HEK293 (cell line): ENCODE measurements around the gene CSPG4.
"Not testable (repeated sequence)": the region's sequence is repeated elsewhere in the genome, so short reads cannot be mapped to it uniquely, and the experiment has no call there.

ENCODE experiments used
- CTCF ChIA-PET: fragments of 350-600 bp; formaldehyde crosslinking; extraction: SDS; loops from one replicate; lab custom pipeline; 2021; ENCODE audit warnings: antibody characterized with exemption; lab: Yijun Ruan, JAX
- POLR2A ChIA-PET: fragments of 300-600 bp; formaldehyde crosslinking; extraction: SDS; loops from one replicate; lab custom pipeline; 2020; ENCODE audit warnings: antibody characterized with exemption, inconsistent platforms; lab: Yijun Ruan, JAX
- H3K27ac ChIP-seq: fragments of 200-500 bp; sonication (Bioruptor generic); 2 replicates; pipeline ENCODE4 v1.5.1; 2014; ENCODE audit warnings: low read depth, low read length, control low read depth, inconsistent platforms; ENCODE audit errors: extremely low read depth
- H3K36me3 ChIP-seq, 2 experiments: fragments of 200-500 bp in 1 of 2; sonication (Bioruptor generic) in 1 of 2; 1 replicate in 1 of 2; 2 replicates in 1 of 2; pipeline ENCODE4 v1.5.1; 2014 to 2017; ENCODE audit warnings: inconsistent platforms in 2 of 2, low read length in 2 of 2; ENCODE audit not compliant: control insufficient read depth in 2 of 2, insufficient read depth in 1 of 2
- H3K4me1 ChIP-seq: fragments of 200-500 bp; sonication (Bioruptor generic); 2 replicates; pipeline ENCODE4 v1.5.1; 2014; ENCODE audit warnings: mild to moderate bottlenecking, low read length, inconsistent platforms; ENCODE audit not compliant: control insufficient read depth, insufficient read depth
- H3K4me3 ChIP-seq: 2 replicates; pipeline ENCODE4 v1.5.1; 2011; ENCODE audit warnings: low read depth, mild to moderate bottlenecking, control low read depth, low read length, moderate library complexity
- H3K9me3 ChIP-seq: fragments of 200-500 bp; sonication (Bioruptor generic); 2 replicates; pipeline ENCODE4 v1.5.1; 2014; ENCODE audit warnings: low read depth, low read length, inconsistent platforms; ENCODE audit not compliant: control insufficient read depth, insufficient read depth
- GLIS2 ChIP-seq: fragments of 450-650 bp; formaldehyde crosslinking; IDR thresholded peaks from 2 replicates; pipeline ENCODE4 v1.5.1; 2016; ENCODE audit warnings: missing biosample characterization, missing genetic modification characterization
- SCRT1 ChIP-seq: fragments of 450-650 bp; formaldehyde crosslinking; IDR thresholded peaks from 2 replicates; pipeline ENCODE4 v1.5.1; 2016; ENCODE audit warnings: missing biosample characterization, missing genetic modification characterization, borderline replicate concordance
- SCRT2 ChIP-seq: fragments of 450-650 bp; formaldehyde crosslinking; IDR thresholded peaks from 2 replicates; pipeline ENCODE4 v1.5.1; 2016; ENCODE audit warnings: missing biosample characterization, missing genetic modification characterization
- ZFP69B ChIP-seq: fragments of 450-650 bp; formaldehyde crosslinking; IDR thresholded peaks from 2 replicates; pipeline ENCODE4 v1.5.1; 2016; ENCODE audit warnings: missing biosample characterization, missing genetic modification characterization
- ZNF138 ChIP-seq: fragments of 450-650 bp; formaldehyde crosslinking; IDR thresholded peaks from 2 replicates; pipeline ENCODE4 v1.5.1; 2016; ENCODE audit warnings: missing biosample characterization, missing genetic modification characterization, borderline replicate concordance
- ZNF26 ChIP-seq: fragments of 450-650 bp; formaldehyde crosslinking; IDR thresholded peaks from 2 replicates; pipeline ENCODE4 v1.5.1; 2016; ENCODE audit warnings: missing biosample characterization, missing genetic modification characterization
- ZNF560 ChIP-seq: fragments of 450-650 bp; formaldehyde crosslinking; IDR thresholded peaks from 2 replicates; pipeline ENCODE4 v1.5.1; 2017; ENCODE audit warnings: missing biosample characterization, missing genetic modification characterization, borderline replicate concordance
- ZNF677 ChIP-seq: fragments of 450-650 bp; IDR thresholded peaks from 2 replicates; pipeline ENCODE4 v1.5.0; 2018; ENCODE audit warnings: missing biosample characterization, mild to moderate bottlenecking, missing genetic modification characterization, moderate library complexity
- ZNF692 ChIP-seq: fragments of 450-650 bp; formaldehyde crosslinking; IDR thresholded peaks from 2 replicates; pipeline ENCODE4 v1.5.1; 2016; ENCODE audit warnings: missing biosample characterization, missing genetic modification characterization

CSPG4 gene

GRCh38 chr15:75704263-75704615 is 8.4 kb downstream of the CSPG4 start:
- Histone ChIP-seq H3K9me3 (no peaks in the 10 kb centered on the region), H3K4me1 (no peaks in the 10 kb centered on the region), H3K27ac (no peak overlapping the region), H3K36me3 (peaks cover 0 to 2% of the 10 kb centered on the region in 2 experiments; a peak in 1 of 3 replicates), H3K4me3 (no peak overlapping the region)
- ChIA-PET CTCF (interaction anchor here (0.5 kb wide), 1 partner anchor 16 kb away, joined by 3 read pairs; no protein-coding TSS in a partner anchor), POLR2A (no interaction called here)
- TF ChIP-seq ZNF138 (tag by site-specific recombination) (no peak), ZNF560 (tag by site-specific recombination) (no peak), ZNF26 (tag by site-specific recombination) (no peak)

- H3K27ac ChIP-seq: not testable (repeated sequence)
These were observed 9.0 kb downstream of the CSPG4 start for GRCh38 chr15:75703440-75704262.

GRCh38 chr15:75702436-75702835 is 10.2 kb downstream of the CSPG4 start:
- POLR2A ChIA-PET: no interaction called here
- peaks cover 0 to 2% of the 10 kb centered on the region in 2 experiments; a peak in 1 of 3 replicates for H3K36me3 ChIP-seq
- H3K9me3 ChIP-seq: no peaks in the 10 kb centered on the region
- no peak overlapping the region for H3K27ac ChIP-seq
- TF ChIP-seq ZFP69B (tag by site-specific recombination): peak; percentile 77
- TF ChIP-seq ZNF677: no peak
- TF ChIP-seq ZNF692 (tag by site-specific recombination): peak; percentile 55; the same call in 1 of the 2 replicates
- TF ChIP-seq, all 188 proteins: peak for 2
- H3K4me3 ChIP-seq: no peak overlapping the region
- CTCF ChIA-PET: interaction anchor here (0.5 kb wide), 1 partner anchor 380 kb away, joined by 3 read pairs; no protein-coding TSS in a partner anchor
- H3K4me1 ChIP-seq: no peaks in the 10 kb centered on the region

More at GRCh38 chr15:75703440-75704262, 9.0 kb downstream of the CSPG4 start:
- POLR2A ChIA-PET, H3K4me3 ChIP-seq, H3K9me3 ChIP-seq, H3K36me3 ChIP-seq, H3K4me1 ChIP-seq: not testable (repeated sequence)
- CTCF ChIA-PET: interaction anchor here (0.7 kb wide), 1 partner anchor 228 kb away, joined by 3 read pairs; no protein-coding TSS in a partner anchor

GRCh38 chr15:75701071-75702003 is 11.3 kb downstream of the CSPG4 start:
- H3K9me3 ChIP-seq, H3K27ac ChIP-seq, H3K4me1 ChIP-seq, CTCF ChIA-PET, H3K4me3 ChIP-seq, H3K36me3 ChIP-seq, POLR2A ChIA-PET: not testable (repeated sequence)
- TF ChIP-seq SCRT1 (tag by site-specific recombination): peak; percentile 71; the same call in 1 of the 2 replicates
- TF ChIP-seq SCRT2: peak; percentile 96
- peak; percentile 53; the same call in 1 of the 2 replicates for TF ChIP-seq GLIS2 (tag by site-specific recombination)
